Endothelial cell (in vitro differentiated cells): ENCODE measurements around the gene DUSP3. TPM values are rescaled to one million over a fixed set of nuclear protein-coding genes. Genes with fewer than 3 reads are reported as not detected.

Experiments used
- DNase-seq: peaks from one replicate; pipeline ENCODE4 v3.0.0; 2021; ENCODE audit warnings: low spot score
- H3K27ac Mint-ChIP-seq: one replicate; pipeline ENCODE4 v1.8.0; 2021; ENCODE audit warnings: mixed read lengths, inconsistent platforms; ENCODE audit not compliant: unreplicated experiment
- H3K27me3 Mint-ChIP-seq: one replicate; pipeline ENCODE4 v1.8.0; 2021; ENCODE audit warnings: mild to moderate bottlenecking, moderate library complexity, mixed read lengths, inconsistent platforms; ENCODE audit not compliant: unreplicated experiment
- H3K36me3 Mint-ChIP-seq: one replicate; pipeline ENCODE4 v1.8.0; 2021; ENCODE audit warnings: mild to moderate bottlenecking, low read depth, mixed read lengths, inconsistent platforms; ENCODE audit not compliant: unreplicated experiment
- H3K4me1 Mint-ChIP-seq: one replicate; pipeline ENCODE4 v1.8.0; 2021; ENCODE audit warnings: mild to moderate bottlenecking, mixed read lengths, inconsistent platforms; ENCODE audit not compliant: unreplicated experiment
- H3K4me3 Mint-ChIP-seq: one replicate; pipeline ENCODE4 v1.8.0; 2021; ENCODE audit warnings: mild to moderate bottlenecking, mixed read lengths, inconsistent platforms; ENCODE audit not compliant: unreplicated experiment
- H3K9me3 Mint-ChIP-seq: one replicate; pipeline ENCODE4 v1.8.0; 2021; ENCODE audit warnings: mixed read lengths, inconsistent platforms; ENCODE audit not compliant: unreplicated experiment
- total RNA-seq: library from RNA; stranded (reverse); fragmentation: NEBNext Ultra II Directional; extraction: Animal tissue kit (Norgen Biotek cat#: 25700); gene quantifications from one replicate; pipeline ENCODE4 v1.2.1, GENCODE V29; 2021; ENCODE audit not compliant: unreplicated experiment
- TF ChIP-seq, protein P1 (sequence below): fragments of 200-600 bp; sonication (generic); IDR thresholded peaks from one replicate; pipeline ENCODE4 v1.5.0; 2021; ENCODE audit warnings: antibody characterized with exemption; ENCODE audit not compliant: unreplicated experiment

The DUSP3 gene
- total RNA-seq, 1 donor from 2014 or later: 41.4 TPM

- peak within 1 kb of the TSS; percentile 77 for H3K4me3 Mint-ChIP-seq
- peak within 1 kb of the TSS; percentile 86 for H3K27ac Mint-ChIP-seq
- TF ChIP-seq, protein P1, sequence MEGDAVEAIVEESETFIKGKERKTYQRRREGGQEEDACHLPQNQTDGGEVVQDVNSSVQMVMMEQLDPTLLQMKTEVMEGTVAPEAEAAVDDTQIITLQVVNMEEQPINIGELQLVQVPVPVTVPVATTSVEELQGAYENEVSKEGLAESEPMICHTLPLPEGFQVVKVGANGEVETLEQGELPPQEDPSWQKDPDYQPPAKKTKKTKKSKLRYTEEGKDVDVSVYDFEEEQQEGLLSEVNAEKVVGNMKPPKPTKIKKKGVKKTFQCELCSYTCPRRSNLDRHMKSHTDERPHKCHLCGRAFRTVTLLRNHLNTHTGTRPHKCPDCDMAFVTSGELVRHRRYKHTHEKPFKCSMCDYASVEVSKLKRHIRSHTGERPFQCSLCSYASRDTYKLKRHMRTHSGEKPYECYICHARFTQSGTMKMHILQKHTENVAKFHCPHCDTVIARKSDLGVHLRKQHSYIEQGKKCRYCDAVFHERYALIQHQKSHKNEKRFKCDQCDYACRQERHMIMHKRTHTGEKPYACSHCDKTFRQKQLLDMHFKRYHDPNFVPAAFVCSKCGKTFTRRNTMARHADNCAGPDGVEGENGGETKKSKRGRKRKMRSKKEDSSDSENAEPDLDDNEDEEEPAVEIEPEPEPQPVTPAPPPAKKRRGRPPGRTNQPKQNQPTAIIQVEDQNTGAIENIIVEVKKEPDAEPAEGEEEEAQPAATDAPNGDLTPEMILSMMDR: no peak
These were observed 20.1 kb downstream of the DUSP3 start, which contains the start of gene SOST for GRCh38 chr17:43758497-43759174. SOST (minus strand) TSS chr17:43758791; CDS start chr17:43758741, 50 bp downstream.

GRCh38 chr17:43758086-43758485, 20.7 kb downstream of the DUSP3 start:
- no peak for DNase-seq
- peak overlapping the region; percentile 77 for H3K4me3 Mint-ChIP-seq
- H3K9me3 Mint-ChIP-seq: no peaks in the 10 kb centered on the region
- H3K36me3 Mint-ChIP-seq: no peaks in the 10 kb centered on the region
- peak overlapping the region; percentile 9 for H3K27ac Mint-ChIP-seq
- H3K27me3 Mint-ChIP-seq: peaks cover 5% of the 10 kb centered on the region
- TF ChIP-seq, protein P1: no peak
- peaks cover 45% of the 10 kb centered on the region for H3K4me1 Mint-ChIP-seq

More at GRCh38 chr17:43758497-43759174, 20.1 kb downstream of the DUSP3 start, which contains the start of gene SOST:
- Mint-ChIP-seq H3K4me1 (peaks cover 43% of the 10 kb centered on the region), H3K27me3 (peaks cover 5% of the 10 kb centered on the region), H3K9me3 (no peaks in the 10 kb centered on the region), H3K36me3 (no peaks in the 10 kb centered on the region)
- DNase-seq: no peak

DNA sequence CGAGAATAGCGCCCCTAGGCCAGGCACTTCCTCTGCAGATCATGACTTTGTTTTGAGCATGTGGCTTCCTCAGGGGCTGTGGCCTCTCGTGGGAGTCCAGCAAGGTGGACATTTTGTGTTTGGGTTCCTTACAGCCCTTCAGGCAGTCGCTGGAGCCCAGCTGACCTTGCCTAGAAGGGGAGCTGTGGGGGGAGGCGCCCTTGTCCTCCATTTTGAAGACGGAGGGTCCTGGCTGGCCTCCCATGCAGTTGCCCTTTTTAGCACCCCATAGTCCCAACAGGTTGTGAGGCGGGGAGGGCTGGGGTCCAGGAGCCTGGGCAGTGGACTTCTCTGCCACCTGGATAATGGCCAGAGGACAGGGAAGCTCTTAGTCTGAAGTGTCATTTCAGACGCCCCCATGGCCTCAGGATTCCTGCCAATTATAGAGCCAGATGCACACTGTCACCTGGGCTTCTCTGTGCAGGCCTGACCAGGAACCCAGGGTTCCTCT, 21.6 kb downstream of the DUSP3 start:
- peaks cover 5% of the 10 kb centered on the region for H3K27me3 Mint-ChIP-seq

DNA sequence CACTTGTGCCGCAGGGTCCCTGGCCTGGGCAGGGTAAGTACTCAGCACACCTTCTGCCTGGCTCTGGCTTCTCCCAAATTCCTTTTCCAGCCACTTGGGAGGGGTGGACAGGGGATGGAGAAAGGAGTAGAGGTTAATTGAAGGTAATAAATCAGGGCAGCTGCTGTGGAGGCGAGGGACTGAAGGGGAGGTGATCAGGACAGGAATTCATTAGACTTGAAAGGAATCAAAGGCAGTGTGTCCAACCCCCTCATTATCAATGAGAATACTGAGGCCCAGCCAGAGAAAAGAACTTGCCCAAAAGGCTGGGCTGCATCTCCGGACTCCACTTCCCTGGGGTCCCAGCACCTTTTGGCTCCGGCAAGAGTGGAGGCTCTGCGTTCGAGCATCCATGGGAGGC, 22.6 kb downstream of the DUSP3 start:
- H3K4me3 Mint-ChIP-seq: no peak overlapping the region
- peaks cover 47% of the 10 kb centered on the region for H3K4me1 Mint-ChIP-seq
- DNase-seq: no peak
- H3K36me3 Mint-ChIP-seq: no peaks in the 10 kb centered on the region
- H3K9me3 Mint-ChIP-seq: no peaks in the 10 kb centered on the region
- peaks cover 5% of the 10 kb centered on the region for H3K27me3 Mint-ChIP-seq
- no peak overlapping the region for H3K27ac Mint-ChIP-seq
- TF ChIP-seq, protein P1: no peak

More for the DNA sequence above, 21.6 kb downstream of the DUSP3 start:
- no peak overlapping the region for H3K4me3 Mint-ChIP-seq
- no peak overlapping the region for H3K27ac Mint-ChIP-seq
- no peak for DNase-seq
- H3K9me3 Mint-ChIP-seq: no peaks in the 10 kb centered on the region
- H3K4me1 Mint-ChIP-seq: peaks cover 47% of the 10 kb centered on the region
- TF ChIP-seq, protein P1: no peak
- no peaks in the 10 kb centered on the region for H3K36me3 Mint-ChIP-seq

GRCh38 chr17:43755389-43755875, 23.3 kb downstream of the DUSP3 start:
- no peak overlapping the region for H3K27ac Mint-ChIP-seq
- DNase-seq: peak; percentile 54
- peaks cover 5% of the 10 kb centered on the region for H3K27me3 Mint-ChIP-seq
- no peaks in the 10 kb centered on the region for H3K36me3 Mint-ChIP-seq
- TF ChIP-seq, protein P1: no peak
- H3K4me1 Mint-ChIP-seq: peaks cover 47% of the 10 kb centered on the region
- H3K9me3 Mint-ChIP-seq: no peaks in the 10 kb centered on the region
- H3K4me3 Mint-ChIP-seq: no peak overlapping the region
